Endothelial cell of umbilical vein (primary cell): ENCODE measurements around the gene KIAA1671.

Experiments
- CTCF ChIP-seq, 2 donors: IDR thresholded peaks; 1 replicate in 1 of 2; 2 replicates in 1 of 2; pipeline ENCODE4 v1.5.1; 2011; ENCODE audit warnings: low read length in 2 of 2, mild to moderate bottlenecking in 2 of 2, moderate library complexity in 2 of 2, control low read depth in 1 of 2, inconsistent platforms in 1 of 2, low read depth in 1 of 2; ENCODE audit not compliant: insufficient read depth in 1 of 2; ENCODE audit errors: extremely low read depth in 1 of 2
- EZH2 ChIP-seq: IDR thresholded peaks from 2 replicates; pipeline ENCODE4 v1.6.1; 2012; ENCODE audit warnings: borderline replicate concordance, low read depth, mild to moderate bottlenecking, moderate library complexity, low read length, inconsistent platforms; ENCODE audit not compliant: severe bottlenecking
- POLR2A ChIP-seq: IDR thresholded peaks from 2 replicates; pipeline ENCODE4 v1.6.1; 2012; ENCODE audit warnings: low read depth, mild to moderate bottlenecking, control low read depth, low read length
- POLR2AphosphoS5 ChIP-seq: IDR thresholded peaks from 2 replicates; pipeline ENCODE4 v1.6.1; 2012; ENCODE audit warnings: low read depth, mild to moderate bottlenecking, control low read depth, low read length, moderate library complexity; ENCODE audit not compliant: insufficient read depth

DNA sequence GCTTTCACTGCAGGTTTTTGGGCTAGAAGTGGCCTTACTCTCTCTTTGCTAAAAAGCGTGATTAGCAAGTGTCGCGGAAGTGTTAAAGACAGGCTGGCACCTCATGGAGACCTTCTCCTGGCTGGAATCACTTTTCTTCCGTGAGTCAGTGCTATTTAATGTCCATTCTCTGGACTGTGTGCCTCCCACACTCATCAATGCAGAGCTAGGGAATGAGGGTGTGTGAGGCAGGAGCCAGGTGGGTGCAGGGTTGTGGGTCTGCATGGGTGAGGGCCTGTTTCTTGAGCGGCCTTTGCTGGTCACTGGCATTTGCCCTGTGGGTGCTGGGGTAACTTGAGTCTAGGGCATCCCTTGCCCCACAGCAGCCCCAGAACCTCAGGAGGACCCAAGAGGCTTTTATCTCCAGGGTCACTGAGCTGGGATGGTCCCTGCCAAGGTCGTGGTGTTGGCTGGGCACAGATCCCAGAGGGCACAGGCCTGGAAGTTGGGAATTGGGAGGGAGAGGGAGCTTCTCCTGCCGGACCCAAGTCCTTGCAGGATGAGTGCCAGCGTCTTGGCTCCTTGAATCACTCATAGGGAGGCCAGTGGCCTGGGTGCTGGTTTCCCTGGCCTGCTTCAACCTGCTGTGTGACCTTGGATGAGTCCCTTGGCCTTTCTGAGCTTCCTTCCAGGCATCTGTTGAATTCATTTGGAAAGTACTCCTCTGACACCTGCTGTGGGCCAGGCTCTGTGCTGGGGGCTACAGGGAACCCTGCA lies 30.0 kb downstream of the KIAA1671 start:
- no peak for TF ChIP-seq POLR2A
- no peak for TF ChIP-seq CTCF (IDR thresholded peaks at IDR 0.05; ENCODE audit: extremely low read depth in 1 of 2, insufficient read depth in 1 of 2, low read depth in 1 of 2, low read length in 2 of 2)
- no peak for TF ChIP-seq EZH2
- no peak for TF ChIP-seq POLR2AphosphoS5
